ENCODE data around the gene BCL7B.
"Not testable (repeated sequence)": the region's sequence is repeated elsewhere in the genome, so short reads cannot be mapped to it uniquely, and the experiment has no call there.

BCL7B gene

GRCh38 chr7:73570977-73571376, 13.5 kb upstream of the BCL7B start:
- no peak for DNase-seq

DNA sequence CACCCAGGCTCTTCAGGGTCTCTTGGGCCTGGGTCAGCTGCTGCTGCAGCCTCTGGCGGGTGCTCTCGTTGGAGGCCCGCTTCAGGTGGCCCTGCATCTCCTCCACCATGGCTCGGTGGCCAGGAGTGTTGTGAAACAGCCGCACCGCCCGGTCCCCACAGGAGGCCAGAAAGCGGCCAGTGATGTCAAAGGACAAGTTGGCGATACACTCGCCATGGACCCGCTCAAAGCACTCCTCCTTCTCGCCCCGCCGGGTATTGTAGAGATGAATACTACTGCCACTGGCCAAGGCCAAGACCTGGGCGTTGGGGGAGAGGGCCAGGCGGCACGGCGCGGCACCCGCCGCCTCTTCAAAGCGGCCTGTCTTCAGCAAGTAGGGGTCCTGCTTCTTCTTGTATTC, 13.0 kb upstream of the BCL7B start:
- no peak for DNase-seq

- no peak for DNase-seq
These were observed 11.6 kb upstream of the BCL7B start for GRCh38 chr7:73569042-73569608.

GRCh38 chr7:73567846-73568685, 10.6 kb upstream of the BCL7B start:
- no peak for DNase-seq

- no peak for DNase-seq
These were observed 9.7 kb upstream of the BCL7B start for GRCh38 chr7:73567140-73567539.

DNA sequence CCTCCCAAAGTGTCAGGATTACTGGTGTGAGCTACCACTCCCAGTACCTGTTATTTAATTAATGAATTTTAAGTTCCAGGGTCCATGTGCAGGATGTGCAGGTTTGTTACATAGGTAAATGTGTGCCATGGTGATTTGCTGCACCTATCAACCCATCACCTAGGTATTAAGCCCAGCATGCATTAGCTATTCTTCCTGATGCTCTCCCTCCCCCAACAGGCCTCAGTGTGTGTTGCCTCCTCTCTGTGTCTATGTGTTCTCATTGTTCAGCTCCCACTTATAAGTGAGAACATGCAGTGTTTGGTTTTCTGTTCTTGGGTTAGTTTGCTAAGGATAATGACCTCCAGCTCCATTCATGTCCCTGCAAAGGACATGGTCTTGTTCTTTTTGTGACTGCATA, 8.9 kb upstream of the BCL7B start:
- not testable (repeated sequence) for DNase-seq

DNA sequence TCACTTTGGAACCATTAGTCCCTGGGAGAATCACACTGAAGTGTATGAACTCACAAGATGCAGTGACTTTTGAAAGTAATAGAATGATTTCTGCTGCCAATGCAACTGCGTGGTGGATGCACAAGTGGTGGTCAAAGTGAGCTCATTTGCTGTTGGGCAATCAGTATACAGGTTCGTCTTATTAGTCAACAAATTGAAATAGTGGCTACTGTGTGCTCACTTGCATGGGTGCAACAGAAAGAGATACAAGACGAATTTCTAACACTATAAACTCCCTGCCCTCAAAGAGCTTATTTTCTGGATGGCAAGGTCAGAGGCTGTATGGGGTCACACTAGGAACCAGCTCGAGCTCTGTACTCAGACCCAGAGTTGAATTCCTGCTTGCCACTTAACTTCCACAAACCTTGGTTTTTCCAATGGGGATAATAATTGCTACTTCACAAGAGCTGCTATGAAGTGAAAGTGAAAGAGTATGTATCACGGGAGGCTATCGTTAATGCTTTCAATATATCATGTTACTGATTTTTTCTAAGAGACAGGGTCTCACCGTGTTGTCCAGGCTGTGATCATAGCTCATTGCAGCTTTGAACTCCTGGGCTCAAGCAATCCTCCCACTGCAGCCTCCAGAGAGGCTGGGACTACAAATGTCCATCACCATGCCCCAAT, 8.3 kb upstream of the BCL7B start:
- no peak for DNase-seq

GRCh38 chr7:73560109-73560835, 2.8 kb upstream of the BCL7B start:
- DNase-seq: no peak

GRCh38 chr7:73557108-73557396, 438 bp downstream of the BCL7B start:
- DNase-seq: peak; percentile 90 to 93

DNA sequence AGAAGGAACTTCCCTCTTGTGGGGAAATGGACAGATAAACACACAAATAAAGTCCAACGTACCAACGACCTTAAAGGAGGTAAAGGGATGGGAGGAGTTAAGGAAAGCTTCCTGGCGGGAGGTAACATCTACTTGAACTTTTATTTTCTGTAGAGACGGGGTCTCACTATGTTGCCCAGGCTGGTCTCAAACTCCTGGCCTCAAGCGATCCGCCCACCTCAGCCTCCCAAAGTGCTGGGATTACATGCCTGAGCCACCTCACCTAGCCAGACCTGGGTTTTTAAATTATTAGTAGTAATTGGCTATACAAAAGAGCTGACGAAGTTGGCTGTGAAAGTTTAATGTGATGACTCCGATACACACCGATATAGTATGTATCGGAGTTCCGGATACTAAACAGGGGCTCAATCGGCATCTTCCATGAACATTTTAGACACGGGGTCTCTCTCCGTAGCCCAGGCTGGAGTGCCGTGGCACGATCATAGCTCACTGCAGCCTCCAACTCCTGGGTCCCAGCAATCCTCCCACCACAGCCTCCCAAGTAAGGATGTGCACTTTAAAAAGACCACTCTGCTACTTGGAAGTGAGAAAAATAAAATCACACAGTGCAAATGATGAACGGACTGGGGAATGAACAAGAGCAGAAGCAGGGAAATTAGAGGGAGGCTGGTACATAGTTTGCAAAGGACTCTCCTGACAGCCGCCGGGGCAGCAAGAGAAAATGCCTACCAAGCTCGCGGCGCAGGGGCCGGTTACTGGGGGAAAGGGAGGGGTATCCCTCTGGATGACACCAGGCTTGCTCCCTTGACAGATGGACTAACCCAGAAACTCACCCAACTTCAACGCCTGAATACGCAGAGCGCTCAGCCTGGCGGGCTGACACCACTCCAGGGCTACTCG, 1.0 kb downstream of the BCL7B start:
- no peak for DNase-seq

- DNase-seq: no peak
These were observed 2.0 kb downstream of the BCL7B start for GRCh38 chr7:73555411-73555982.

GRCh38 chr7:73550093-73550492, 7.4 kb downstream of the BCL7B start:
- not testable (repeated sequence) for DNase-seq

GRCh38 chr7:73549176-73549575, 8.3 kb downstream of the BCL7B start:
- DNase-seq: no peak

DNA sequence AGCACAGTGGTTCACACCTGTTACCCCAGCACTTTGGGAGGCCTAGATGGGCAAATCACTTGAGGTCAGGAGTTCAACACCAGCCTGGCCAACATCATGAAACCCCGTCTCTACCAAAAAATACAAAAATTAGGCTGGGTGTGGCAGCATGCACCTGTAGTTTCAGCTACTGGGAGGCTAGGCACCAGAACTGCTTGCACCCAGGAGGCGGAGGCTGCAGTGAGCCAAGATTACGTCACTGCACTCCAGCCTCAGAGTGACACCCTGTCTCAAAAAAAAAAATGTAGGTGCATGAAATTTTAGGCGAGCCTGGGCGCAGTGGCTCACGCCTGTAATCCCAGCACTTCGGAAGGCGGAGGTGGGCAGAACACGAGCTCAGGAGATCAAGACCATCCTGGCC, 9.6 kb downstream of the BCL7B start:
- no peak for DNase-seq

- no peak for DNase-seq
These were observed 12.8 kb downstream of the BCL7B start for GRCh38 chr7:73544678-73545077.

- DNase-seq: no peak
These were observed 15.8 kb downstream of the BCL7B start for GRCh38 chr7:73541722-73542121.

DNA sequence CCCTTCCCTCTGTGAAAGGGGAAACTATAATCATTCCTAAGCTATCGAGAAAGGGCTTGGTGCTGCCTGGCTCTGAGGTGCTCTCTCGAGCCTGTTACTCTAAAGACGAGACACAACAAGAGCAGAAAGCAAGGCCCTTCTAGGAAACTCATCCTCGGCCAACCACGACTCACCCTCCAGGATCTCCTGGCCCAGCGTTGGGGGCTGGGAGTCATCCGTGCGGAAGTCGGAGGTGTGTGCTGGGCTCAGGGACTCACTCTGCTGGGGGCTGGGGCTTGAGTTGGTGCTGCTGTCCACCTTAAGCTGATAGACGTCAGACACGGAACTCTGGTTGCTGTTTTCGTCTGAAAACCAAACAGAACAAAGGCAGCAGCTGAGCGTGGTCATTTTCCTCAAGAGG, 17.8 kb downstream of the BCL7B start:
- no peak for DNase-seq

DNA sequence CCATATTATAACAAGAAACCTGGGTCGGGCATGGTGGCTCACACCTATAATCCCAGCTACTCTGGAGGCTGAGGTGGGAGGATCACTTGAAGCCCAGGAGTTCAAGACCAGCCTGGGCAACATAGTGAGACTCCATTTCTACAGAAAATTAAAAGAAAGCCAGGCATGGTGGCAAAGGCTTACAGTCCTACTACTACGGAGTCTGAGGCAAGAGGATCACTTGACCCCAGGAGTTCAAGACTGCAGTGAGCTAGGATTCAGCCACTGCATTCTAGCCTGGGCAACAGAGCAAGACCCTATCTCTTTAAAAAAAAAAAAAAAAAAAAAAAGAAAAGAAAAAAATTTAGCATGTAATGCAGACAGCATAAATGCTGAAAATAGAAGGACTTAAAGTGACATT, 19.0 kb downstream of the BCL7B start:
- not testable (repeated sequence) for DNase-seq

DNA sequence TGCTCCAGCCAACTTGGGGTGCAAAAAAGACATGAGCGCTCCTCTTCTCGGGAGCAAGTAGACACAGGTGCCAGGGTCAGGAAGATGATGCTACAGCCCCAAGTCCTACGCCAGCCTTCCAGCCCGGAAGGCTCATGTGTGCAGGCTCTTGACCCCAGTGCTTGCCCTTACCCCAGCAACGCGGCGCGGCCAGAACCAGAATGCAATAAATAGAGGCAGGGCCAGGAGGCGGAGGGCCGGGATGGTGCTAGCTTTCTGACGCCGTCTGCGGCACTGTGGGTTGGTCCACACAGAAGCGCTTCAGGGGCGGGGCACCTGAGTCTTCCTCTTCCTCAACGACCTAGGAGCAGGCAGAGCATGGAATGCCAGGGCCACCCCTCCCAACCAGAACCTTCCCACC, 20.4 kb downstream of the BCL7B start:
- DNase-seq: no peak

DNA sequence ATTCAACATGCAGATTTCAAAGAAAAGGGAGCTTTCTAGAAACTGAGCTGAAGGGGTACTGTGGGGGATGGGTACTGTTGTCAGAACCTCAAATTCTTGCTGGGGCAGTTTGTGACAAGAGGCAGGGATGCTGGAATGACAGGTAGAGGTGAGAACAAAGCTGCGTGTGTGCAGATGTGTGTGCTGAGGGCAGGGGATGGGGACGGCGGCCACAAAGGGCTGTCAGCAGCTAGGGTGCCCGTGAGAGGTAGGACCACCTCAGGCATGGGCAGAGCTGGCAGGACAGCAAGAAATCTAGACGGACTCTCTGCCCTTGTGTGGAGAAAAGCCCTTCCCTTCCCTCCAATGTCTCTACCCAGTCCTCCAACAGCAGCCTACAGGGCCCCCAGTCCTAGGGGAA, 21.0 kb downstream of the BCL7B start:
- DNase-seq: no peak

- DNase-seq: not testable (repeated sequence)
These were observed 21.6 kb downstream of the BCL7B start for GRCh38 chr7:73535918-73536317.

DNA sequence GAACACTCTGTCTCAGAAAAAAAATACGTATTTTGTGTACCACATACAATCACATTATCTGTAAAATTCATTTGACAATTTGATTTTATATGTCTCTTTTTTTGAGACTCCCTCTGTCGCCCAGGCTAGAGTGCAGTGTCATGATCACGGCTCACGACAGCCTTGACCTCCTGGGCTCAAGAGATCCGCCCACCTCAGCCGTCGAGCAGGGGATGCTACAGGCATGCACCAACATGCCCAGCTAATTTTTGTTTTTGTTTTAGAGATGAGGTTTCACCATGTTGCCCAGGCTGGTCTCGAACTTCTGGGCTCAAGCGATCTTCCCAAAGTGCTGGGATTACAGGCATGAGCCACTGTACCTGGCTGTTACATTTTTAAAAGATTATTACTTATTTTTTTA, 23.7 kb downstream of the BCL7B start:
- DNase-seq: no peak

All from activated CD4-positive, alpha-beta T cell treated with anti-CD3 and anti-CD28 coated beads, Interleukin-2, amount 50 U/mL, for 48 hours (primary cell).